Neural crest cell (in vitro differentiated cells): Measurements from ENCODE around the gene HAPLN3. TPM values are rescaled to one million over a fixed set of nuclear protein-coding genes. Genes with fewer than 3 reads are reported as not detected.

Experiments
- DNase-seq: peaks from one replicate; pipeline ENCODE4 v3.0.0; 2021; ENCODE audit warnings: low read depth, mixed read lengths, low spot score
- H3K27ac Mint-ChIP-seq: one replicate; pipeline ENCODE4 v1.8.0; 2021; ENCODE audit warnings: mild to moderate bottlenecking, mixed read lengths; ENCODE audit not compliant: unreplicated experiment
- H3K27me3 Mint-ChIP-seq: 2 replicates; pipeline ENCODE4 v1.8.0; 2021; ENCODE audit warnings: low read depth, mild to moderate bottlenecking, mixed read lengths
- H3K36me3 Mint-ChIP-seq: 2 replicates; pipeline ENCODE4 v1.8.0; 2021; ENCODE audit warnings: low read depth, mild to moderate bottlenecking, mixed read lengths
- H3K4me1 Mint-ChIP-seq: 2 replicates; pipeline ENCODE4 v1.8.0; 2021; ENCODE audit warnings: mixed read lengths
- H3K4me3 Mint-ChIP-seq: one replicate; pipeline ENCODE4 v1.8.0; 2021; ENCODE audit warnings: mild to moderate bottlenecking, mixed read lengths
- H3K9me3 Mint-ChIP-seq: 2 replicates; pipeline ENCODE4 v1.8.0; 2021; ENCODE audit warnings: mixed read lengths
- total RNA-seq: library from RNA; stranded (reverse); gene quantifications from 2 replicates; pipeline ENCODE4 v1.2.1, GENCODE V29; 2021
- TF ChIP-seq, protein P1 (sequence below): fragments of 200-600 bp; sonication (generic); conservative IDR thresholded peaks from 2 replicates; pipeline ENCODE4 v1.5.0; 2021; ENCODE audit warnings: antibody characterized with exemption, mild to moderate bottlenecking

Gene HAPLN3
- total RNA-seq, 1 donor from 2014 or later: 2.9 TPM

DNA sequence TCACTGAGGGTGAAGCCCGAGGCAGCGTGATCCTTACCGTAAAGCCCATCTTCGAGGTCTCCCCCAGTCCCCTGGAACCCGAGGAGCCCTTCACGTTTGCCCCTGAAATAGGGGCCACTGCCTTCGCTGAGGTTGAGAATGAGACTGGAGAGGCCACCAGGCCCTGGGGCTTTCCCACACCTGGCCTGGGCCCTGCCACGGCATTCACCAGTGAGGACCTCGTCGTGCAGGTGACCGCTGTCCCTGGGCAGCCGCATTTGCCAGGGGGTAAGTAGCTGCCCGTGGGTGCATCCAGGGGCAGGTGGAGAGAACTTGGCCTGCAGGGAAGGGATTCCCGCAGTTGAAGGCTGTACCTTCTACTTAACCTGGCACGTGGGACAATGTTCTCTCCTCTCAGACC lies 49.7 kb downstream of the HAPLN3 start:
- H3K36me3 Mint-ChIP-seq: no peaks in the 10 kb centered on the region
- TF ChIP-seq, protein P1, sequence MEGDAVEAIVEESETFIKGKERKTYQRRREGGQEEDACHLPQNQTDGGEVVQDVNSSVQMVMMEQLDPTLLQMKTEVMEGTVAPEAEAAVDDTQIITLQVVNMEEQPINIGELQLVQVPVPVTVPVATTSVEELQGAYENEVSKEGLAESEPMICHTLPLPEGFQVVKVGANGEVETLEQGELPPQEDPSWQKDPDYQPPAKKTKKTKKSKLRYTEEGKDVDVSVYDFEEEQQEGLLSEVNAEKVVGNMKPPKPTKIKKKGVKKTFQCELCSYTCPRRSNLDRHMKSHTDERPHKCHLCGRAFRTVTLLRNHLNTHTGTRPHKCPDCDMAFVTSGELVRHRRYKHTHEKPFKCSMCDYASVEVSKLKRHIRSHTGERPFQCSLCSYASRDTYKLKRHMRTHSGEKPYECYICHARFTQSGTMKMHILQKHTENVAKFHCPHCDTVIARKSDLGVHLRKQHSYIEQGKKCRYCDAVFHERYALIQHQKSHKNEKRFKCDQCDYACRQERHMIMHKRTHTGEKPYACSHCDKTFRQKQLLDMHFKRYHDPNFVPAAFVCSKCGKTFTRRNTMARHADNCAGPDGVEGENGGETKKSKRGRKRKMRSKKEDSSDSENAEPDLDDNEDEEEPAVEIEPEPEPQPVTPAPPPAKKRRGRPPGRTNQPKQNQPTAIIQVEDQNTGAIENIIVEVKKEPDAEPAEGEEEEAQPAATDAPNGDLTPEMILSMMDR: no peak
- no peak overlapping the region for H3K4me3 Mint-ChIP-seq
- no peaks in the 10 kb centered on the region for H3K9me3 Mint-ChIP-seq
- no peak for DNase-seq
- no peaks in the 10 kb centered on the region for H3K27me3 Mint-ChIP-seq
- H3K4me1 Mint-ChIP-seq: no peaks in the 10 kb centered on the region
- H3K27ac Mint-ChIP-seq: no peak overlapping the region

DNA sequence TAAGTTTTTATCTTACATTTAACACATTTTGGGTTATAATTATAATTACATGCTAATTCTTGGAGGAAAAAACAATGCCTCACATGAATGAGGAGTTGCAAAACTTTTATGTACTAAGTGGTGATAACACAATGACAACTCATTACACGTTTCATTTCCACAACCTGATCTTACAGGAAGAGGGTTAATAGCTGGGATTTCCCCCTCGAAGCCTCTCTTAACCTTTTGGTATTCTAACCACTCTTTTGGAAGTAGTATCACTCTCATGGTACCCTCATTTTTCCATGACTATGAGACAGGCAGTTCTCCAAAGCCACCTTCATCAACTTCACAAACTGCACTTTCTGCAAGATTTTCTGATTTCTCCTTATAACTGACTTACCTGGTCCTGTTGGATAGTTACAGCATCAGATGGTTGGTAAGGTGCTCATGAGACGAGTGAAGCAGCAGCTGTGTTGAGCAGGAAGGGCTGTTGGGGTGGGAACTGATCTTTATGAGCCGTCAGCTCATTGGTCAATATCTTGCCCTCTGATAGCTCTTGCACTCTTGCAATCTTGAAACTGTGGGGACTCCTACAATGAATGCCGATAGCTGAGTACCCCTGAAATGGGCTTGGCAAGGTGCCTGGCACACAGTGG lies 50.5 kb downstream of the HAPLN3 start:
- TF ChIP-seq, protein P1: no peak
- DNase-seq: no peak
- no peak overlapping the region for H3K4me3 Mint-ChIP-seq
- H3K9me3 Mint-ChIP-seq: no peaks in the 10 kb centered on the region
- H3K27me3 Mint-ChIP-seq: no peaks in the 10 kb centered on the region
- no peaks in the 10 kb centered on the region for H3K36me3 Mint-ChIP-seq
- no peaks in the 10 kb centered on the region for H3K4me1 Mint-ChIP-seq
- H3K27ac Mint-ChIP-seq: no peak overlapping the region

DNA sequence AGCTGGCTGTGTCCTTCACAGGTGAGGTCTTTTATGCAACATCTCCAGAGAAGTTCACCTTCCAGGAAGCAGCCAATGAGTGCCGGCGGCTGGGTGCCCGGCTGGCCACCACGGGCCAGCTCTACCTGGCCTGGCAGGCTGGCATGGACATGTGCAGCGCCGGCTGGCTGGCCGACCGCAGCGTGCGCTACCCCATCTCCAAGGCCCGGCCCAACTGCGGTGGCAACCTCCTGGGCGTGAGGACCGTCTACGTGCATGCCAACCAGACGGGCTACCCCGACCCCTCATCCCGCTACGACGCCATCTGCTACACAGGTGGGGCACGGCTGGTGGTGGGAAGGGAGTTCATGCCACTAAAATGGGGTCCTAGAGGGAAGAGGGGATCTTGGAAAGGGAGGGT lies 52.0 kb downstream of the HAPLN3 start:
- no peak for DNase-seq
- Mint-ChIP-seq H3K4me1 (no peaks in the 10 kb centered on the region), H3K36me3 (no peaks in the 10 kb centered on the region), H3K4me3 (no peak overlapping the region), H3K9me3 (no peaks in the 10 kb centered on the region), H3K27ac (no peak overlapping the region), H3K27me3 (no peaks in the 10 kb centered on the region)
- TF ChIP-seq, protein P1: no peak

DNA sequence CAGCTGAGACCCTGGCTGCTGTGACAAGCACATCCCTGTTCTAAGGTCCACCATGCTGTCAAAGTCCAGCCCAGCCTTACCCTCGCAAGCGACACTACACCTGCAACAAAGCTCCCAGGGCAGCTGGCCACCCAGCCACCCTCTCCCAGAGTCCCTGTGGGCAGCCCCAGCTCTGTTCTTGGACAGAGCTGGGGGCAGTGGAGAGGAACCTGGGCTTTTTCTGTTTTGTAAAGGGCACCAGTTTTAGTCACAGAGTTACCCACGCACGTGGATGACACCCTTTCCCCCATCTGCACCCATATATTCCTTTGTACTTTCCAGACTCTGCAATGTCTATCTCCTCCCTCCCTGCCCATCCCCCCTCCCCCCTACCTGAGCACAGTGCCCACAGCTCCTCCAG lies 53.2 kb downstream of the HAPLN3 start:
- Mint-ChIP-seq H3K36me3 (no peaks in the 10 kb centered on the region), H3K4me3 (no peak overlapping the region), H3K4me1 (peaks cover 9% of the 10 kb centered on the region), H3K27ac (no peak overlapping the region), H3K27me3 (no peaks in the 10 kb centered on the region), H3K9me3 (no peaks in the 10 kb centered on the region)
- no peak for DNase-seq
- TF ChIP-seq, protein P1: no peak

DNA sequence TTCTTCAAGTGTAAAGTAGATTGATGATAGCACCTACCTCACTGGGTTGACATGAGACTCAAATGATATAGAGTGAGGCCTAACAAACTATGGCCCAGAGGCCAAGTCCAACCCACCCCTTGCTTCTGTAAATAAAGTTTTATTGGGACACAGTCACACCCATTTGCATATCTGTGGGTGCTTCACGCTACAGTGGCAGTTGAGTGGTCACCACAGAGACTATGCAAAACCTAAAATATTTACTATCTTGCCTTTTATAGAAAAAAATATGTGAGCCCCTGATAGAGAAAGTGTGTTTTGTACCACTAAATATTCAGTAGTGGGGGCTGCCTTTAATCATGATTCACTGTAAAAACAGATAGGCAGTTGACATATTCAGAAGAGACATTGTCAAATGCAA lies 54.1 kb downstream of the HAPLN3 start:
- Mint-ChIP-seq H3K27ac (no peak overlapping the region), H3K4me1 (peaks cover 10% of the 10 kb centered on the region), H3K4me3 (no peak overlapping the region), H3K27me3 (no peaks in the 10 kb centered on the region), H3K36me3 (no peaks in the 10 kb centered on the region), H3K9me3 (no peaks in the 10 kb centered on the region)
- DNase-seq: no peak
- TF ChIP-seq, protein P1: no peak
